GM10248 (cell line): ENCODE data around the gene ODAM.

Experiments used
- CTCF ChIA-PET: fragments of 300-600 bp; sonication (Branson Sonifier 250); formaldehyde crosslinking; extraction: SDS; loops from one replicate; lab custom pipeline; 2021; ENCODE audit warnings: antibody characterized with exemption; lab: Yijun Ruan, JAX
- POLR2A ChIA-PET: fragments of 350-650 bp; sonication (Branson Sonifier 250); formaldehyde crosslinking; extraction: SDS; loops from one replicate; lab custom pipeline; 2020; ENCODE audit warnings: antibody characterized with exemption; lab: Yijun Ruan, JAX
- DNase-seq: peaks from one replicate; pipeline ENCODE4 v3.0.0; 2012; ENCODE audit errors: extremely low spot score
- CTCF ChIP-seq: IDR thresholded peaks from 2 replicates; pipeline ENCODE4 v1.5.1; 2012; ENCODE audit warnings: mild to moderate bottlenecking, low read depth; ENCODE audit errors: extremely low read depth, missing control alignments, control extremely low read depth

The ODAM gene, protein sequence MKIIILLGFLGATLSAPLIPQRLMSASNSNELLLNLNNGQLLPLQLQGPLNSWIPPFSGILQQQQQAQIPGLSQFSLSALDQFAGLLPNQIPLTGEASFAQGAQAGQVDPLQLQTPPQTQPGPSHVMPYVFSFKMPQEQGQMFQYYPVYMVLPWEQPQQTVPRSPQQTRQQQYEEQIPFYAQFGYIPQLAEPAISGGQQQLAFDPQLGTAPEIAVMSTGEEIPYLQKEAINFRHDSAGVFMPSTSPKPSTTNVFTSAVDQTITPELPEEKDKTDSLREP

GRCh38 chr4:70195425-70195824, at the start of gene ODAM:
ODAM (plus strand) TSS chr4:70195725; CDS start chr4:70196544, 819 bp downstream.
- no peak for DNase-seq
- no peak for TF ChIP-seq CTCF
- ChIA-PET POLR2A (no interaction called here), CTCF (interaction anchor here (3.7 kb wide), 1 partner anchor 12 kb away, joined by 16 read pairs; no protein-coding TSS in a partner anchor)

DNA sequence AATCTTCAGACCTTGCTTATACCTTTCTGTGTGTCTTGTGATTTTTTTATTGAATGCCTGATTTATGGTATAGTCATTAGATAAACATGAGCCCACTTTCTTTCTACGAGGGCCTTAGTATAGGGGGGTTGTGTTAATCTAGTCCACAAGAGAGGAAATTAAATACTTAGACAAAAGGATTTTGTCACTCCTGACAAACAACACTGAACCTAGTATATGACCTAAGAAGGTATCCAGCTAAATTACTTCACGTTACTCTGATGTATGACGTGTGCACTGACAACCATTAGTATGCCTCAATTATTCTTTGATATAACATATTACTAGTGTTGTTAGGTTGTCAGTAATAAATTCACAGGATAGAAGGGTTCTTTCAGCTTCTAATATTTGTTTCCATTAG, 44.3 kb upstream of the ODAM start:
- ChIA-PET POLR2A (no interaction called here), CTCF (no interaction called here)
- no peak for TF ChIP-seq CTCF
- DNase-seq = no peak

DNA sequence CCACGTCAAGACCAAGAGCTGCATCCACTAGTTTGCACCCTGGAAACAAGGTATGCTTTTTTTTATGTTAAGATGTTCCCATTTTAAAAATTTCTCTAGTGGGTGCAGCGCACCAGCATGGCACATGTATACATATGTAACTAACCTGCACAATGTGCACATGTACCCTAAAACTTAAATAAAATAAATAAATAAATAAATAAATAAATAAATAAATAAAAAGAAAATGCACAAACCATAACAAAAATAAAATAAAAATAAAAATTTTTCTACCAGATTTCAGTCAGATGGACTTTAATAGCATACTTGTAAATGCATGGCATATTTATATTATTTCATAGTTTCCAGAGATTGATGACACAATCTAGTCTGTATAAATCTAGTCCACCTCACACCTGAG, 43.4 kb upstream of the ODAM start:
- POLR2A ChIA-PET = no interaction called here
- CTCF ChIA-PET = no interaction called here
- DNase-seq = no peak
- no peak for TF ChIP-seq CTCF

DNA sequence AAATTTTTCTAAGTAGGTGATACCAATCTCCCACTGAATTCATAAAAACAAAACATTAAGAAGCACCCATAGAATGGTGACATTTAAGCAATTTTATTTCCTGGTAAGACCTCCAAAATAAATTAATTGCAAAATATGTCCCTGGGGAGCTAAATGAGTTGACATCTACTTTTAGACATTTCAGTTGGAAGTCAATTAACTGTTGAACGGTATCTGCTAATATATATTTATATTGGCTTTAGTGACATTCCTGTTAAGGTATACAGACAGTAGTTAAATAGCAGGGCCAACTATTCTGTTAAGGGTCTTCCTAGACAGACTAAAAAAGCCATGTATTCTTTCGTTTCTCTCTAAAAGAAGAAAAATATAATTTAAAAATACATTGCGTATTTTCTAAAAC, 41.6 kb upstream of the ODAM start, which contains the start of gene PRR27:
PRR27 (plus strand) TSS at position 301 of the 400 bp plus-strand sequence. CDS start 139 bp downstream, outside the sequence.
- ChIA-PET CTCF (no interaction called here), POLR2A (no interaction called here)
- no peak for TF ChIP-seq CTCF
- no peak for DNase-seq

GRCh38 chr4:70158576-70158975, 36.9 kb upstream of the ODAM start:
- ChIA-PET CTCF (interaction anchor here (2.4 kb wide), 1 partner anchor 10 kb away, joined by 6 read pairs; no protein-coding TSS in a partner anchor), POLR2A (no interaction called here)
- no peak for TF ChIP-seq CTCF
- no peak for DNase-seq

DNA sequence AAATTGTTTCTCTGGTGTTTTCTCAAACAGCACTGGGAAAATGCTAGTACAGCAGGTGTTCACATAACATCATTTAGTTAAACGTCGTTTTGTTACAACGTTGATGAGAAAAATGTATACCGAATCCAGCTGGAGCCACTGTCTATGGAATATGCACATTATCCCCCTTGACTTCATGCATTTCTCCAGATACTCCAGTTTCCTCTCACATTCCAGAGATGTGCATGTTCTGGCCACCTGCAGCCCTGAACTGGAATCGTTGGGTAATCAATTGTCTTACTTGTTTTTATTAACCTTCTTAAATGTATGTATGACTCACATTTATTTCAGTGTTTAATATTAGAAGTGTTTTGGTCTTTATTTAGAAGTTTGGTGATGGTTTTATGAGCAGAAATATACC, 18.4 kb upstream of the ODAM start:
- DNase-seq = no peak
- no peak for TF ChIP-seq CTCF
- POLR2A ChIA-PET = no interaction called here
- CTCF ChIA-PET = interaction anchor here (1.2 kb wide), 1 partner anchor 21 kb away, joined by 3 read pairs; no protein-coding TSS in a partner anchor
